NCI-H524 treated with DMSO at 0.1 percent for 48 hours (cell line): ENCODE data around the gene CHKB.

ENCODE experiments used
- DNase-seq: peaks from one replicate; lab custom pipeline; 2025; lab: John Stamatoyannopoulos, UW

The CHKB gene

GRCh38 chr22:50530877-50531545 lies 51.6 kb downstream of the CHKB start:
- no peak for DNase-seq

- no peak for DNase-seq
These were observed 52.1 kb downstream of the CHKB start for GRCh38 chr22:50530580-50530876.

GRCh38 chr22:50529897-50530579 lies 52.6 kb downstream of the CHKB start, which contains the start of gene TYMP:
TYMP (minus strand) TSS chr22:50530012; CDS start chr22:50529709, 303 bp downstream.
- DNase-seq, result no peak

- DNase-seq, result no peak
These were observed 53.2 kb downstream of the CHKB start for GRCh38 chr22:50529416-50529896.
